ENCODE data around the gene IER3.

The IER3 gene, protein sequence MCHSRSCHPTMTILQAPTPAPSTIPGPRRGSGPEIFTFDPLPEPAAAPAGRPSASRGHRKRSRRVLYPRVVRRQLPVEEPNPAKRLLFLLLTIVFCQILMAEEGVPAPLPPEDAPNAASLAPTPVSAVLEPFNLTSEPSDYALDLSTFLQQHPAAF

DNA sequence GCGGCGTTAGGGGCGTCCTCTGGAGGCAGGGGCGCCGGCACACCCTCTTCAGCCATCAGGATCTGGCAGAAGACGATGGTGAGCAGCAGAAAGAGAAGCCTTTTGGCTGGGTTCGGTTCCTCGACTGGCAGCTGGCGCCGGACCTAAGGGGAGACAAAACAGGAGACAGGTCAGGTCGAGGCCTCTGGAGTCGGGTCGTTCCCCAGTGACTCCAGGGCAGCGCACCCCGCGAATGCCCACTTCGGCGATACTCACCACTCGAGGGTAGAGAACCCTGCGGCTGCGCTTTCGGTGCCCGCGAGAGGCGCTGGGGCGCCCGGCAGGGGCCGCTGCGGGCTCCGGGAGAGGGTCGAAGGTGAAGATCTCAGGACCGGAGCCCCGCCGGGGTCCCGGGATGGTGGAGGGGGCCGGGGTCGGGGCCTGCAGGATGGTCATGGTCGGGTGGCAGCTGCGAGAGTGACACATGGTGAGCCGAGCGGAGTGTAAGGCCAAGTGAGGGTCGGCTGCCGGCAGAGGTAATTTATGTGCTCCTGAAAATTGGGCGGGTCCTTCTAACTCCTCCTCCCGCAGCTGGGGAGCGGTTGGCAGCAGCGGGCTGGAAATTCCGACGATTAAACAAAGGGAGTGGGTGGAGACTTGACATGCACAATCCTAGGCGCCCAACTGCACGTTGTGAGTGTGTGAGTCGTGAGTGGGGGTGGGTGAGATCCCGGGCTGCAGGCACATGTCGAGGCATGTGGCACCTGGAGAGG, at the start of gene IER3:
Gene IER3 (minus strand): TSS at position 494 of the 752 bp plus-strand sequence. CDS start 29 bp downstream, at position 465.
- DNase-seq, result peak; percentile 92

DNA sequence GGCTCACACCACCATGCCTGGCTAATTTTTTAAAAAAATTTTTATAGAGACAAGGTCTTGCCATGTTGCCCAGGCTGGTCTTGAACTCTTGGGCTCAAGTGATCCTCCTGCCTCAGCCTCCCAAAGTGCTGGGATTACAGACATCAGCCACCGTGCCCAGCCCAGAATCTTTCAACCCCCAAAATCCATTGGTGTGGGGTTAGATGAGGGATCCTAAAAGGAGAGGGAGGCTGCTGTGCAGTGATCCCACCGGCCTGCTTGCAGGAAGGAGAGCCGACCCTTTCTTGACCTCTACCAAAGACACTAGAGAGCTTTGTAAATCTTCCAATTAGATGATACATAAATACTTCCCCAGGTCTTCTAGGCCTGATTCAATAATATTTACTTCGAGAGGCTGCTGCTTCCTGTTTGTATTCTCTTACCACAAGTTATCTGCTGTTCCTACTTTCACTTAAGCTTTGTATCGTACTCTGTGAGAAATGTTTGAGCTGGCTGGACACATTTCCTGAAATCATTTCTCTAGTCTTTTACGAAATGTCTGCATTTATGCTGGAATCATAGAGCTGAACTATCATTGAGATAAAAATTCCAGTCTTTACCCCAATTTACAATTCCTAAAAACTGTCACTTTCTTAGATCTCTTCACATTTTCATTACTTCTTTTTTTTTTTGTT, 49.3 kb upstream of the IER3 start:
- DNase-seq, result no peak

DNA sequence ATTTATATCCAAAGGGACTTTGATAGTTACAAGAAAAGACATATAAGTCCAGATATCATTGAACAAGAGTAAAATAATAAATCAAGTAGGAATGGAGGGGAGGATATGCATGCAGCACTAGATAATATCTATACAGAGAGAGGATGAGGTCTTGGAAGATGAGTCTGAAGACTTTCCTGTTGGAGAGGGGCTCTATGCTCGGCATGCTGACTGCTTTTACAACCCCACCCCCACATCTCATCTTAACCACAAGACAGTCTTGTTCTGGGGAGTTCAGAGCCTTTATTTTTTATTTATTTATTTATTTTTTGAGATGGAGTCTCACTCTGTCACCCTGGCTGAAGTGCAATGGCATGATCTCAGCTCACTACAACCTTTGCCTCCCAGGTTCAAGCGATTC, 48.4 kb upstream of the IER3 start:
- no peak for DNase-seq

DNA sequence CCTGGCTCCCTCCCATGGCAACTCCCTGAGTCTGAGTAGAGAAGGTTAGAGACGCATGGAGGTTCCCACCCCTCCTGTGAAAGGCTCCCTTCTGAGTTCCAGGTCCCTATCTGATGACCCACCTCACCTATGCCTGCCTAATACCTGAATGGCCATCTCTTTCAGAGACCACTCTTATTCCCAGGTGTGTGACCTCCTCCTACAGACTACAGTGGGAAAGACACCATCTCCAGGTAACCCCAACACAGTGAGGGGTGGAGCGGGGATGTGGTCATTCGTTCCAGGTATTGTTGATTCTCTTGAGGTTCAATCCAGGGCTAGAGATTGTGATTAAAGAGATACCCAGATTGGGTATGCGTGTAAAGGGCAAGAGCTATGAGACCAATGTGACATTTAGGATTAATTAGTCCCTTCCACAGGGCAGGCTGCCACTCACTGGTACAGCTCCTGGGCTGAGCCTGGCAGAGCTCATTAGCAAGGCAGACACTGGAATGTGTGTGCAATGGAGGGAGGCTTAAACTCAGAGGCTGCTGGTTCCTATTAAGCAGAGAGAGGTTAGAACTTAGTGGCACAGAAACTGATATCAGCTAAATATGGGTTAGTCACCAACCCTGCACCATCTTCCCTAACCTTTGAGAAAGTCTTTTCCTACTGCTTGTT, 46.5 kb upstream of the IER3 start:
- no peak for DNase-seq

DNA sequence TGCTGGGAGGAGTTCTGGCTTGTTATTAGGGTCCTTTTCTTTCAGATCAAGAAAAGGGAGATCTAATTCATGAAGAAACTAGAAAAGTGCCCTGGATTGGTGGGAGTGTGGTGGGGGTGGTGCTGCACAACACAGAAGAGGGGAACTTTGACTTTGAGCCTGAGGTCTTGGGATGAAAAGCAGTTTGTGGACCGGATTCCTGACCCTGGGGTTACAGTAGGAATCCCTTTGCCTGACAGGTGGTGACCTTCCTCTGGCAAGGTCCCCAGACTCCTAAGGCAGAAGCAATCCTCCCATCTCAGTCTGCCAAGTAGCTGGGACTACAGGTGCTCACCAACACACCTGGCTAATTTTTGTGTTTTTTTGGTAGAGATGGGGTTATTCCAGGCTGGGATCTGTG, 45.3 kb upstream of the IER3 start:
- no peak for DNase-seq

DNA sequence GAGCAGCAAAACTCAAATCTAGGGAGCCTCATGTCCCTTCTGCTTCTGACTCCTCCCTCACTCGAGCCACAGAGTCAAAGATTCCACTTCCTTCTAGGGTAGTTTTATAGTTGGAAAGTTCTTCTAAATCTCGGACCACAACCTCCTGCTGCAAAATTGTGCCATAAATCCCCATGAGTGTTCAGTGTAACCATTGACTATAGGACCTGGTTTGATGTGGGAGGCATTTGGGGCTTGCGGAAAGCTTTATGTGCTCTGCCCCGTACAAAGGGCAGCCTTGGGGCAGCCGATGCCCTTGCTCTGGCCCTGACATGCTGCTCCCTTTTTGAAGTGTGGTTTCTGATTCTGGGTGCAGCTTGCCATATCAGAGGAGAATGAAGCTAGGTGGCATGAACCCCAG, 43.6 kb upstream of the IER3 start:
- no peak for DNase-seq

DNA sequence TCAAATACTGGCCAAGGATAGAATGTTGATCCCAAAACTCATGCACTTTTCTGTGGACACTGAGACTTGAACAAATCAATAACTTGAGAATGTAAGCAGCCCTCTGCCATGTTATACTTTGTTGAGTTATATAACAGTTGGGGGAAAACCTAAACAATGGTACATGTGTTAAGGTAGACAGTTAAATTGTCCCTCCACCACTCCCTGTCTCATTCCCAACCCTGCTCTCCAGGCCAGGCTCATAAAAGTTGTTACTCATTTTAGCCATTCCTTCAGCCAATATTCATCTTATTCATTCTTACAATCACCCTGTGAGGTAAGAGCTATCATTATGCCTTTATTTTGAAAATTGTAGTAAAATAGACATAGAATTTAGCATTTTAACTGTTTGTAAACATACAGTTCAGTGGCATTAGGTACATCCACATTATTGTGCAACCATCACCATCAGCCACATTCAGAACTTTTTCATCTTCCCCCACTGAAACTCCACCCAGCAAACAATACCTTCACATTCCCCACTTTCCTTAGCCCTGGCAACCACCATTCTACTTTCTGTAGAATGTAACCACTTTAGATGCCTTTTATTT, 38.2 kb upstream of the IER3 start:
- DNase-seq, result no peak

DNA sequence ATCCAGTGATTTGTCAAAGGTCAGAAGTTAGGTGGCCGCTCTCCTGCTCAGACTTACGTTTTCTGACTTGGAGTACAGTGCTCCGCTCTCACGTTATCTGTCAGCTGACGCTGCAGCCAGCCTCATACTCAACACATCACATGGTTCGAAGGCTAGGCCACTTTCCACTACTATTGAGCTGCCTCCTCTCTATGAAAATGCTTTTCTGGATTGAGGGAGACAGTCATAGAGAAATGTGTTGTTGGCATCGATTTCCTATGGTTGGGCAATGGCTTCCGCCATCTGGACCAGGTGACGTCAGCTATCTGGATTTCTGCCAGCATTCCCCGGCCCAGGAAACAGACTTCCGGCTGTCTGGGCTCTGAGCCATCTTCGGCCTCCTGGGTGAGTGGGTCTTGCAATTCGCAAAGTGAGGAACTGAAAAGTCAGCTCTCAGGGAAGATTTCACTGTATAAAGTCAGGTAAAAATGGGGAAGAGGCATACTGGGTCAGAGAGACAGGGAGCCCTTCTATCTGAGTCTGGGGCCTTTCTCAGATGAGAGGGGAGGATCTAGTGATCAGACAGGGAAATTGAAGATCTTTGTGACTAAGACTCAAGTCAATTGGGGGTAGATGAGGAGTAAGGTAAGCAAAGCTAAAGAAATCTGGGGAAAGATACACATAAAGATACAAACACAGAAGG, 37.5 kb upstream of the IER3 start:
- peak; percentile 32 for DNase-seq

DNA sequence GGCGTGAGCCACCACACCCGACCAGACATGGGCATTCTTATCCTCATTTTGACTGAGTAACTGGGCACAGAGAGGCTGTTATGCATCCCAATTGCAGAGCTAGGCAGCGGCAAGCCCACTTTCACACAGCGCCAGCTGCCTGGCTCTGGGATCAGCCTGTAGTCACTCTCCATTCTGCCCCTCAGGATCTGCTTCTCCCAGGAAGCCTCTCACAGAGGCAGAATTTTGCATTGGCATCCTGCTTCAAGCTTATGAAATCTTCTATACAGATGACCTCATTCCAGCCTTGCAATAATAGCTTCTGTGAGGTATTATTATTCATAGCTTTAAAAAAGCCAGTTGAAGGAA, 37.0 kb upstream of the IER3 start:
- no peak for DNase-seq

DNA sequence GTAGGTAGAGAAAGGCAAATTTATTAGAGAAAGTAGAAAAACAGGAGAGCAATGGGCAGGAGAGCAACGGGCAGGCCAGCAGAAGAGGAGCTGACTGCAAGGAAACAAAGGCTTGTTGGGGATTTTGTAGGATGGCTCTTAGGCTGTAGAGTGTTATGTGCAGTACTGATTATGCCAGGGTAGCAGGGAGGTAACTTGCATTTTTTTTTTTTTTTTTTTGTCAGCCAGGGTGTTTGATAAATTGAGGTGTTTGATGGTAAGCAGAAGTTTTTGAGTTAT, 36.2 kb upstream of the IER3 start:
- no peak for DNase-seq

DNA sequence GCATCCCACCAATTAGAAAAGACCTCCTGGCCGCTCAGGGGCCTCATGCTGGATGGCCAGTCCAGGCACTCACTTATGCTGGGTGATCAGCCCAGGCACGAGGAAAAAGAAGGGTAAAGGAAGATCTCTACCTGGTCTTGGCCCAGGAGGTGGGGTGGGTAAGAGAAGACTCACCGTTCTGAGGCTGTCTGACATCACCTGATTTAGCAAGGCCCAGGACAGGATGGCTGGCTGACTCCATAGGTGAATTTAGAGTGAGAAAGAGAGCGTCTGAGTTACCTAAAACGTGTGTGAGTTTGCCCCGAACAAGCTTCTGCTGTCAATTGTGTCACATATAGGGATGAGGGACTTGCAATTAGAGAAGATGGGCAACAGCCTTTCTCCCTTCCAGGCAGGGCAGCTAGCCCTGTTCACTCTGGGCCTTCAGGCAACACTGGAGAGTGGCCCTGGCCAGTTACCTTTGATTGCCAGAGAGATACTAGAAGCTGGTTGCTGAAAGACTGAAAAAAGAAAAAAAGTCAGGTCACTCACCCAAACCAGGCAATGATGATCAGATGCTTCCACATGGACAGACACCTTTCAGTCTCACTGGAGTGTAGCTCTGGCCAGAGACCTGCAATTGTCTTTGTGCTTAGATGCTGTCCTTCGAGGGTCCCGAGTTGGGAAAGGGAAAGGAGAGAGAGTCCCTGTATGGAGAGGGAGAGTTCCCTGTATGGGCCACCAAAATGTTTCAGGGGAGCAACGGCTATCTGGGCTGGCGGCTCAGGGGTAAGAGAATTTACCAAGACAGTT, 35.7 kb upstream of the IER3 start:
- no peak for DNase-seq

DNA sequence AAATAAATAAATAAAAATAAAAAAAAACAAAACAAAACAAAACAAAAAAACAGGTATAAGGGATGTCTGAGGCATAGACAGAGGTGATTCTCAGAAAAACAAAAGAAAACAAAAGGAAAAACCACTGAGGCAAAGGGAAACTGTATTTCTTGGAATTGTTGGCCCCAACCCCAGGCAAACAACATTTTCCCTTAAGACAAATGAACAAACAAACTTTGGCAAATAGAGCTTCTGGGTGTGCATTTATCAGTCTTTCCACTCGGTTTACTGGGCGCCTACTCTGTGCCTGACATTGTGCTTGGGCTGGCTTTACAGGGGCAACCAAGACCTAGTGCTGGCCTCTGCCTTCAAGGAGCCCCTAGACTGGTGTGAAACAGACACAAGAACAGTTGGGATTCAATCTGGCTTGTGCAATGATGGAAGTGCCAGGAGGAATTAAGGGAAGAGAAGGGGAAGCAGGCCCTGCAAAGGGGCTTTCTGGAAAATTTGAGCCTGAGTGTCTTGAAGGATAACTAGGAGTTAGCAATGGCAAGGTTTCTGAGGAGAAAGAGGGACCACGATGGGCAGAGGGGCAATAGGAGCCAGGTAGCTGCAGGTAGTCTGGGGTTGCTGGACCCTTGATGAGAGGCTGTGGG, 33.8 kb upstream of the IER3 start:
- no peak for DNase-seq

DNA sequence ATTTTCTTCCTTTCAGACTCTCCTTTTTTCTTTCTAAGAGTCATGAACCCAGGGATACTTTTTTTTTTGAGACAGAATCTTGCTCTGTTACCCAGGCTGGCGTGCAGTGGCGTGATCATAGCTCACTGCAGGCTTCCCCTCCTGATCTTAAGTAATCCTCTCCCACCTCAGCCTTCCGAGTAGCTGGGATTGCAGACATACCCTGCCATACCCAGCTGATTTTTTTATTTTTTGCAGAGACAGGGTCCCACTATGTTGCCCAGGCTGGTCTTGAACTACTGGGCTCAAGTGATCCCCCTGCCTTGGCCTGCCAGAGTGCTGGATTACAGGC, 32.8 kb upstream of the IER3 start:
- no peak for DNase-seq

DNA sequence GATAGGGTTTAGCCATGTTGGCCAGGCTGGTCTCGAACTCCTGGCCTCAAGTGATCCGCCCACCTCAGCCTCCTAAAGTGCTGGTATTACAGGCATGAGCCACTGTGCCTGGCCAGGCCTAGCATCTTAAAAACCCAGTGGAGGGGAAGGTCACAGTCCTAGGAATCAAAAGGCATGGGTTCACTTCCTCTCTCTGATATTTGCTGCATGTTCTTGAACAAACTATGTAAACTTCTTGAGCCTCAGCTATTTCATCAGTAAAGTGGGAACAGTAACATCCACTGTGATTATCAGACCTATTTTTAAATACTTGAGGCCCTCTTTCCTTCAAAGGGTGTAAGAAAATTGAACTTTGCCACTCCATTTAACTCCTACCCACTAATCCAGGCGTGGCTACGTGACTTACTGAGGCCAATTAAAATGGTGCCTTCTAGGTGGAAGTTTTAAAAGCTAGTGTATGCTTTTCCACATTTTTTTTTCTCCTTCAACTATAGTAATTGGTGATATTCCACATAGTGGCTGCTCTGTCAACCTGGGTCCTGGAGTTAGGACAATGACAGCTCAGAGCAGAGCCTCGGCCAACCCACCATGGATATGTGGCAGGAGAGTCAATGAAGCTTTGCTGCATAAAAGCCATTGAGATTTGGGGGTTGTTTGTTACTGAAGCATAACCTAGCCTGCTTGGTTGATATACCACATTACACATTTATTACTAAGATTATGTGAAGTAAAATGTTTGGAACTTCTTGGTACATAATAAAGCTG, 32.2 kb upstream of the IER3 start:
- no peak for DNase-seq

DNA sequence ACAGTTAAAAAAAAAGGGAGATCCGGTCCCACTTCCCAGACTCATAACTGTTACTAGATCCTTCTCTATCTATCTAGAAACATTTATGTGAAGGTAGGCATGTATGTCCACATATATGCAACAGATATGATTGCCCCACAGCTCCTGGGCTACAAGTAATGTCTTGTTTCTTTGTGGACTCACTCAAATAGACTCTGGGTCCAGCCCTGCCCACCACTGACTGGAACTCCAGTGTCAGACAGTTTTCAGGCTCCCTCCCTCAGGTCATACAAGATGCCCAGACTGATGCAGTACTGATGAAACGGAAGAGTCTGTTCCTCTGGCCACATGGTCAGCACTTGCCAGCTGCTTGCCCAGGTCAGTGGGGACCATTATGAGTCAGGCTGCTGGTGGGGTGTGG, 30.8 kb upstream of the IER3 start:
- no peak for DNase-seq

DNA sequence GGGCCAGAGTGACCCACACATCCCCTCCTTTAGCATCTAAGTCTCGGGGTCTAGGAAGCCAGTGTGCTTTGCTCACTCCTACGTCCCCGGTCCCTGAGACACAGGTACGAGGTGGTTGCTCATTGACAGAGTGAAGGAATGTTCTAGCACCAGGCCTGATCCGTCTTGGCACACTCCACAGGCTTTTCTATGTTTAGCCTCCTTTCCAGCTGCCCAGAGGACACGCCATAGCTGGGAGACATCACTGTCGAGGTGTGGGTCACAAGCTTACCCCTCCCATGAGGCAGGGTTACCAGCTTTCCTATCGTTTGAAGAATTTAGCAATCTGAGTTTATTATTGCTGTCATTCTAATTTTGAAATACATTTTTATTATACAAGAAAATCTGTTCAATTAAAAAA, 30.4 kb upstream of the IER3 start:
- no peak for DNase-seq

DNA sequence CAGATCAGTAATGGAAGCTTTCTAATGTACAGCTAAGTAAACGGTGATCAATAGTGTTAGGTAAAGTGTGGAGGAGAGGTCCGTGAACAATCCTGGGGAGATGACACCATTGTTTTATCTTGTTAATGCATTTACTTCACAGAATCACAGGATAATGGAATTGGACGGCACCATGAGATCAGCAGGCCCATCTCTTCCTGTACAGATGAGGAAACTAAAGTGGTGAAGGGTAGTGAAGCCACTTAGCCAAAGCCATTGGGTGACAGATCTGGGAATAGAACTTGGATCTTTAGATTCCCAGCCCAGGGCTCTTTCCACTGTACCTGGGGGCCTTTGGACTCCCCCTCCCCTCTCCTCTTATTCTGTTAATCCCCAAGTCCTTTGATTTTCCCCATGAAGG, 26.2 kb upstream of the IER3 start:
- DNase-seq, result no peak

DNA sequence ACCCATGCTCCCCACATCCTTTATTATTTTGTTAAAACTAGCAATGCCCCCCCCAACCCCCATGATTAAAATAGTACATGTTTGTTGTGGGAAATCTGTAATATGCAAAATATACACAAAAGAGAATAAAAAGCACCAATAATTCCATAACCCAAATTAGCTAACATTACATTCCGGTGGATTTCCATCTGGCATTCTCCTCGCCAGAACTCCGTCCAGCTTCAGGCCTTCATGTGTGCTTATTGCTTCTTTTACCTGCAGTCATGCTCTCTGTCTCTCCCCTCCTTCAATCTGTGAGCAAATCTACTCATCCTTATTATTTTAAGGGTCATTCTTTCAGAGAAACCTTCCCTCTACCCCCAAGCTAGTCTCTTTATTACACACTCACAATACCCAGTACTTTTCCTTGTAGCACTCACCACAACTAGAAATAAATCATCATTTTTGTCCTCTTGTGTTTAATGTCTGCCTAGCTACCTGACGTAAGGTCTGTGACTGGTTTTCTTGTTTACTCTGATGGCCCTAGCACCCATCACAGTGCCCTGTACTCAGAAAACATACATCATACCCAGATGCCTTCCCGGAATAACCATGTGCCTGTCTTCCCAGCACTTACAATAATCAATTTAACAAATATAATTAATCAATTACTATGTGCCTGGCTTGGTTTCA, 25.6 kb upstream of the IER3 start:
- DNase-seq, result no peak

DNA sequence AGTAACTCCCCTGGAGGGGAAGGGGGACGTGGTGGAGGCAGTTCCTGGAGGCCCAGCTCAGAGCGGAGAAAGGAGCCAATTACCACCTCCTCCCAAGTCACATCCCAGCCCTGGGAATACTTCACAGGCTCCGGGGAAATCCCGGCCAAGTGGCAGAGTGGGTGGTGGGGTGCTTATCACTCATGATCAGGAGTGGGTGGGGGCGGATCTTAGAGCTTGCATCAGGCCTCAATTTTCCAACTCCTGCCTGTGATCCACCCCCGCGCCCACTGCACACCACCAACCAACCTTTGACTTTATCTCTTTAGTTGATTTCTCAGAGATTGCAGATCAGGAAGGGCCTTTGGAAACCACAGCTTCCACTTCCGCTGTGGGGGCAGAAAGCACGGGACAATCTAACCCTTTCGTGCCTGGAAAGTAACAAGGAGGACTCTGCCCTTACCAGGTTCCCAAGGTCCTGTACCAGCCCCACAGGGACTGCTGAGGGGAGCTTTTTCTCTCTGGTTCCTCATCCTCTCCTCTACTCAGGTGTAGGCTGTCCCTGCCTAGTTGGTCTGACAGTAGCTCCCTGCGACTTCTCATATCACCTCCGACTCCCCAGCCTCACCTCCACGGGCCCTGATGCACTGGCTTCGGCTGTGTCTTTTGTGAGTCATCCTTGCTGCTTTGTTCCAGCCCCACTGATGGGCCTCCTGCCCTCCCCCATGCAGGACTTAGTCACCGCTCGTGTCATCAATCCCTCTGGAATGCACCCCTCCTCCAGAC, 24.9 kb upstream of the IER3 start:
- peak; percentile 85 for DNase-seq

DNA sequence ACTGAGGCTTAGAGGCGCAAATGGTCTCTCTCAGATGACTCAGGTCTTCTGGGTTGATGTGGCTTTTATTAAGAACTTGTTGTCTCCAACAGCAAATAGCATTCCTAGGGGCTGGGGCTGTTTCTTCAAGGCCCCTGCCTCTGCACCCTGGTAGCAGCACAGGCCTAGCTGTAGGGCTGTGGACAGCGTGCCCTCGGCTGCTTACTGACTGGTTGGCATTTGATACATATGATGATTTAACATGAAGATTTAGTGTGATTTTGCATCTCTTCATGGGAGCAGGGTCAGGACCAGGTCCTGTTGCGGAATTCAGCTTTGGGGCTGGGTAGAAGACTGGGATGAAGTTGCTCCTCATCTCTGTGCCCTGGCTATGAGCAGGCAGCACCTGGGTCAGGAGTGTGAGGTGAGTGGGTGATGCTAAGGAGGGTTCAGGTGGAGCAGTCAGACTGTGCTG, 24.3 kb upstream of the IER3 start:
- no peak for DNase-seq
